Gastrocnemius medialis (tissue), 4 donors: ENCODE data around the gene RASL12. TPM values are rescaled to one million over a fixed set of nuclear protein-coding genes. Genes with fewer than 3 reads are reported as not detected.
"Not testable (repeated sequence)": the region's sequence is repeated elsewhere in the genome, so short reads cannot be mapped to it uniquely, and the experiment has no call there.

ENCODE experiments used
- ATAC-seq, 2 donors: fragments of 150-250 bp; one replicate each; pipeline ENCODE4 v1.9.1; 2016
- DNase-seq, 2 donors: peaks; one replicate each; pipeline ENCODE4 v3.0.0-alpha.2; 2019
- H3K27ac ChIP-seq, 4 donors: fragments of 200-600 bp; sonication (generic); 1 replicate in 1 of 4; 2 replicates in 3 of 4; pipeline ENCODE4 v1.5.1; 2016 to 2018; ENCODE audit warnings: mild to moderate bottlenecking in 2 of 4, moderate library complexity in 1 of 4
- H3K27me3 ChIP-seq, 3 donors: fragments of 200-600 bp; sonication (generic) in 2 of 3; 1 replicate in 1 of 3; 2 replicates in 2 of 3; pipeline versions ENCODE4 v1.5.1 to v1.6.0; 2016 to 2019; ENCODE audit warnings: mild to moderate bottlenecking in 1 of 3, moderate library complexity in 1 of 3
- H3K36me3 ChIP-seq, 2 donors: fragments of 200-600 bp; sonication (generic) in 1 of 2; one replicate each; pipeline ENCODE4 v1.5.1; 2017 to 2018
- H3K4me1 ChIP-seq, 2 donors: fragments of 200-600 bp; sonication (generic) in 1 of 2; one replicate each; pipeline ENCODE4 v1.5.1; 2016 to 2017; ENCODE audit warnings: mild to moderate bottlenecking in 2 of 2
- H3K4me3 ChIP-seq, 4 donors: fragments of 200-600 bp; sonication (generic) in 3 of 4; 1 replicate in 1 of 4; 2 replicates in 3 of 4; pipeline ENCODE4 v1.5.1; 2016 to 2019; ENCODE audit warnings: mild to moderate bottlenecking in 2 of 4
- H3K9me3 ChIP-seq, 3 donors: fragments of 200-600 bp; sonication (generic) in 2 of 3; 1 replicate in 1 of 3; 2 replicates in 2 of 3; pipeline ENCODE4 v1.5.1; 2016 to 2019
- POLR2A ChIP-seq, 2 donors: fragments of 450-650 bp; IDR thresholded peaks; one replicate each; pipeline ENCODE4 v1.6.1; 2017; ENCODE audit warnings: antibody characterized with exemption in 2 of 2, mild to moderate bottlenecking in 2 of 2, moderate library complexity in 2 of 2
- in situ Hi-C, 4 donors: fragments of 200-750 bp; cut with MboI; loops; one replicate each; pipeline versions ENCODE4 v1.15.0 to v1.8.0; 2017; ENCODE audit warnings: low sequenced_read_pairs in 4 of 4
- intact Hi-C: fragments of 100-400 bp; cut with DNase I; formaldehyde crosslinking; loops from one replicate; pipeline ENCODE4 v1.15.1; 2023; ENCODE audit warnings: low total_unique reads
- total RNA-seq, 4 donors: library from RNA; depleted of rRNA; stranded (reverse); fragments of >200 nt; gene quantifications; one replicate each; pipeline versions ENCODE4 v1.1.0 to v1.2.3, GENCODE V29; 2016
- TF ChIP-seq, protein P1 (sequence below), 5 experiments: fragments of 450-650 bp in 3 of 5; fragments of 200-600 bp in 2 of 5; sonication (generic) in 2 of 5; IDR thresholded peaks in 4 of 5; conservative IDR thresholded peaks in 1 of 5; 1 replicate in 4 of 5; 2 replicates in 1 of 5; pipeline ENCODE4 v1.5.1; 2016 to 2019; ENCODE audit warnings: antibody characterized with exemption in 5 of 5, mild to moderate bottlenecking in 3 of 5, moderate library complexity in 3 of 5

RASL12 gene
- total RNA-seq, 4 donors from 2014 or later = 2.8 to 8.2 (median 5.4) TPM

- no peak overlapping the region for H3K27ac ChIP-seq
- in situ Hi-C loops = loop anchor here in 1 of 4 donors (5.0 kb wide), 1 partner anchor 37 kb away; no protein-coding TSS in a partner anchor
- DNase-seq (no peak), ATAC-seq (no peak)
- H3K4me1 ChIP-seq = peaks cover 11 to 14% of the 10 kb centered on the region in 2 donors
- no peaks in the 10 kb centered on the region for H3K36me3 ChIP-seq
- TF ChIP-seq, protein P1, sequence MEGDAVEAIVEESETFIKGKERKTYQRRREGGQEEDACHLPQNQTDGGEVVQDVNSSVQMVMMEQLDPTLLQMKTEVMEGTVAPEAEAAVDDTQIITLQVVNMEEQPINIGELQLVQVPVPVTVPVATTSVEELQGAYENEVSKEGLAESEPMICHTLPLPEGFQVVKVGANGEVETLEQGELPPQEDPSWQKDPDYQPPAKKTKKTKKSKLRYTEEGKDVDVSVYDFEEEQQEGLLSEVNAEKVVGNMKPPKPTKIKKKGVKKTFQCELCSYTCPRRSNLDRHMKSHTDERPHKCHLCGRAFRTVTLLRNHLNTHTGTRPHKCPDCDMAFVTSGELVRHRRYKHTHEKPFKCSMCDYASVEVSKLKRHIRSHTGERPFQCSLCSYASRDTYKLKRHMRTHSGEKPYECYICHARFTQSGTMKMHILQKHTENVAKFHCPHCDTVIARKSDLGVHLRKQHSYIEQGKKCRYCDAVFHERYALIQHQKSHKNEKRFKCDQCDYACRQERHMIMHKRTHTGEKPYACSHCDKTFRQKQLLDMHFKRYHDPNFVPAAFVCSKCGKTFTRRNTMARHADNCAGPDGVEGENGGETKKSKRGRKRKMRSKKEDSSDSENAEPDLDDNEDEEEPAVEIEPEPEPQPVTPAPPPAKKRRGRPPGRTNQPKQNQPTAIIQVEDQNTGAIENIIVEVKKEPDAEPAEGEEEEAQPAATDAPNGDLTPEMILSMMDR (IDR thresholded peaks at IDR 0.05 in 4 of 5, conservative IDR thresholded peaks at IDR 0.05 in 1 of 5) = no peak
- no peak for TF ChIP-seq POLR2A (IDR thresholded peaks at IDR 0.05)
- H3K27me3 ChIP-seq = no peaks in the 10 kb centered on the region
- H3K4me3 ChIP-seq = no peak overlapping the region
- H3K9me3 ChIP-seq = no peaks in the 10 kb centered on the region
- intact Hi-C loops = loop anchor here (5.0 kb wide), 1 partner anchor 237 kb away; the partner anchor contains the start of gene PARP16
Observed at GRCh38 chr15:65050270-65050669, 17.5 kb downstream of the RASL12 start.

DNA sequence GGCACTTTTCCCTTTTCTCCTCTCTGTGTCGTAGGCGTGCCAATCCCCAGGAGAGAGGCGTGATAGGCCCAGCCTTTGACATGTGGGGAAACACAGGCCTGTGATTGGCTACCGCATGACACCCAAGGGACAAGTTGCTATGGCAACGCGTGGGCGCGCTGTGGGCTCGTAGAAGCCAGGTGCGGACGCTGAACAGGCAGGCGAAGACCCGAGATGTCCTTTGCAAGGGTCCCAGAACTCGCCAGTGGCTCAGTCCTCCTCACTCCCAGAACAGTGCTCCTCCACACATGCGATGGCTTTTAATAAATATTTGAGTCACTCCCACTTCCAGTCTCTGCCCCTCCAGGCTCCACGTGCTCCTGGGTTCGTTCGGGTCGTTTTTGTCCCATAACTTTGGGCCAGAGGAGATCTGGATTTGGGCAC is 18.4 kb downstream of the RASL12 start:
- no peak overlapping the region for H3K27ac ChIP-seq
- TF ChIP-seq POLR2A (IDR thresholded peaks at IDR 0.05) = no peak
- TF ChIP-seq, protein P1 (IDR thresholded peaks at IDR 0.05 in 4 of 5, conservative IDR thresholded peaks at IDR 0.05 in 1 of 5) = no peak
- DNase-seq (peak; percentile 86 to 92), ATAC-seq (peak; percentile 96 to 97)
- no peaks in the 10 kb centered on the region for H3K27me3 ChIP-seq
- peaks cover 15 to 18% of the 10 kb centered on the region in 2 donors for H3K4me1 ChIP-seq
- no peaks in the 10 kb centered on the region for H3K9me3 ChIP-seq
- intact Hi-C loops = no loop called here
- in situ Hi-C loops = loop anchor here (25.0 kb wide), 2 partner anchors 213 to 238 kb away; partner anchors contain the start of genes PARP16 (in 3 of the 4) and RNU5A-1 (in 3 of the 4)
- H3K4me3 ChIP-seq = peak overlapping the region; percentile 41 to 57 (median 50)
- no peaks in the 10 kb centered on the region for H3K36me3 ChIP-seq

- H3K36me3 ChIP-seq = no peaks in the 10 kb centered on the region
- H3K27ac ChIP-seq = no peak overlapping the region
- TF ChIP-seq, protein P1 (IDR thresholded peaks at IDR 0.05 in 4 of 5, conservative IDR thresholded peaks at IDR 0.05 in 1 of 5) = no peak
- no peak for TF ChIP-seq POLR2A (IDR thresholded peaks at IDR 0.05)
- in situ Hi-C loops = loop anchor here (25.0 kb wide), 2 partner anchors 214 to 239 kb away; partner anchors contain the start of genes PARP16 (in 3 of the 4) and RNU5A-1 (in 3 of the 4)
- ATAC-seq (no peak), DNase-seq (no peak)
- peaks cover 19 to 22% of the 10 kb centered on the region in 2 donors for H3K4me1 ChIP-seq
- H3K9me3 ChIP-seq = no peaks in the 10 kb centered on the region
- H3K4me3 ChIP-seq = no peak overlapping the region
- intact Hi-C loops = no loop called here
- H3K27me3 ChIP-seq = no peaks in the 10 kb centered on the region
Observed at GRCh38 chr15:65048241-65048640, 19.6 kb downstream of the RASL12 start.

GRCh38 chr15:65044724-65045481 is 22.9 kb downstream of the RASL12 start, which contains the start of gene SLC51B:
TSS of gene SLC51B (plus strand) at chr15:65045387. CDS start at chr15:65050005, 4,618 bp downstream.
- Histone ChIP-seq H3K9me3 (no peaks in the 10 kb centered on the region), H3K27me3 (no peaks in the 10 kb centered on the region), H3K4me1 (peaks cover 20 to 22% of the 10 kb centered on the region in 2 donors), H3K4me3 (no peak within 1 kb of the TSS), H3K27ac (peak within 1 kb of the TSS in 1 of 4 donors; percentile 13), H3K36me3 (no peaks in the 10 kb centered on the region)
- DNase-seq = no peak
- in situ Hi-C loops (loop anchor here (25.0 kb wide), 2 partner anchors 217 to 242 kb away; partner anchors contain the start of genes PARP16 (in 3 of the 4) and RNU5A-1 (in 3 of the 4)), intact Hi-C loops (no loop called here)
- ATAC-seq = peak; percentile 29 to 35
- TF ChIP-seq POLR2A (IDR thresholded peaks at IDR 0.05) = no peak
- TF ChIP-seq, protein P1 (IDR thresholded peaks at IDR 0.05 in 4 of 5, conservative IDR thresholded peaks at IDR 0.05 in 1 of 5) = no peak

GRCh38 chr15:65044218-65044617 is 23.6 kb downstream of the RASL12 start:
- H3K4me1 ChIP-seq = peaks cover 13 to 16% of the 10 kb centered on the region in 2 donors
- H3K36me3 ChIP-seq, H3K27ac ChIP-seq, H3K4me3 ChIP-seq, H3K9me3 ChIP-seq, ATAC-seq, DNase-seq, intact Hi-C loops, H3K27me3 ChIP-seq: not testable (repeated sequence)
- in situ Hi-C loops = loop anchor here (25.0 kb wide), 2 partner anchors 218 to 243 kb away; partner anchors contain the start of genes PARP16 (in 3 of the 4) and RNU5A-1 (in 3 of the 4)
